K562 (cell line): Measurements from ENCODE around the gene NLGN4X. TPM values are rescaled to one million over a fixed set of nuclear protein-coding genes. Genes with fewer than 3 reads are reported as not detected.

Source experiments
- ATAC-seq: fragments of 200-7000 bp; cut with Tn5 transposase; 3 replicates; pipeline ENCODE4 v1.9.1; 2020; ENCODE audit warnings: moderate library complexity
- BruUV-seq: library from RNA; stranded (reverse); fragments of 400-500 nt; replicated peaks from 2 replicates; lab custom pipeline; 2021; lab: Mats Ljungman, UMichigan
- CTCF ChIA-PET: fragments of 300-600 bp; formaldehyde crosslinking; extraction: SDS; loops from one replicate; lab custom pipeline; 2021; ENCODE audit warnings: low intra/inter-chr PET ratio; lab: Yijun Ruan, JAX
- POLR2A ChIA-PET: fragments of 300-600, 350-650 bp; sonication (Branson Sonifier 250); formaldehyde crosslinking; extraction: SDS; loops from one replicate; lab custom pipeline; 2021; ENCODE audit warnings: antibody characterized with exemption, inconsistent platforms; lab: Yijun Ruan, JAX
- DNase-seq, 4 experiments: peaks; one replicate each; pipeline versions ENCODE4 v3.0.0 to v3.0.0-alpha.2; 2011 to 2018; ENCODE audit warnings: low spot score in 3 of 4, mixed read lengths in 3 of 4; ENCODE audit errors: extremely low read depth in 1 of 4
- FAIRE-seq: peaks from 2 replicates; lab custom pipeline; 2011; peaks lifted over from hg19 to GRCh38; lab: Jason Lieb, UNC
- H2AFZ ChIP-seq: 2 replicates; pipeline ENCODE4 v1.6.0; 2011; ENCODE audit warnings: low read depth, low read length, control low read depth, inconsistent platforms
- H3K27ac ChIP-seq: fragments of 200-600 bp; 3 replicates; pipeline ENCODE4 v1.8.0; 2011; ENCODE audit warnings: low read depth, mild to moderate bottlenecking, control low read depth, inconsistent platforms, low read length, moderate library complexity, mixed read lengths; ENCODE audit errors: extremely low read depth
- H3K27me3 ChIP-seq, 2 experiments: fragments of 300-600 bp in 1 of 2; 2 replicates in 1 of 2; 3 replicates in 1 of 2; pipeline versions ENCODE4 v1.6.0 to v1.8.0; 2011; ENCODE audit warnings: inconsistent platforms in 2 of 2, low read length in 2 of 2, mild to moderate bottlenecking in 1 of 2, mixed read lengths in 1 of 2, moderate library complexity in 1 of 2; ENCODE audit not compliant: control insufficient read depth in 2 of 2, insufficient read depth in 2 of 2
- H3K36me3 ChIP-seq: fragments of 300-600 bp; 3 replicates; pipeline ENCODE4 v1.8.0; 2011; ENCODE audit warnings: mild to moderate bottlenecking, low read length, inconsistent platforms; ENCODE audit not compliant: control insufficient read depth, insufficient read depth
- H3K4me1 ChIP-seq, 2 experiments: fragments of 200-600 bp in 1 of 2; replicated peaks in 1 of 2; 2 replicates in 1 of 2; 3 replicates in 1 of 2; pipeline versions ENCODE4 v1.5.1 to v1.8.0; 2011; ENCODE audit warnings: inconsistent platforms in 2 of 2, low read length in 2 of 2, mild to moderate bottlenecking in 1 of 2, mixed read lengths in 1 of 2, moderate library complexity in 1 of 2; ENCODE audit not compliant: control insufficient read depth in 2 of 2, insufficient read depth in 2 of 2
- H3K4me2 ChIP-seq: 2 replicates; pipeline ENCODE4 v1.6.1; 2011; ENCODE audit warnings: low read length, control low read depth, inconsistent platforms, mixed read lengths; ENCODE audit not compliant: insufficient read depth
- H3K4me3 ChIP-seq: fragments of 200-600 bp; sonication (generic), shearing (Covaris generic); 2 replicates; pipeline ENCODE4 v1.5.1; 2016; ENCODE audit warnings: control low read depth, inconsistent platforms
- H3K79me2 ChIP-seq: fragments of 200-600 bp; 3 replicates; pipeline ENCODE4 v1.8.0; 2011; ENCODE audit warnings: low read length, inconsistent platforms; ENCODE audit not compliant: control insufficient read depth, insufficient read depth
- H3K9ac ChIP-seq, 2 experiments: 2 replicates each; pipeline versions ENCODE4 v1.6.0 to v1.6.1; 2011; ENCODE audit warnings: low read depth in 2 of 2, low read length in 2 of 2, control low read depth in 1 of 2, inconsistent platforms in 1 of 2, mild to moderate bottlenecking in 1 of 2, mixed read lengths in 1 of 2; ENCODE audit not compliant: insufficient read depth in 1 of 2
- H3K9me1 ChIP-seq: one replicate; pipeline ENCODE4 v1.6.0; 2011; ENCODE audit warnings: inconsistent platforms, mild to moderate bottlenecking, low read length, moderate library complexity; ENCODE audit not compliant: control insufficient read depth, insufficient read depth
- H3K9me3 ChIP-seq: replicated peaks from 2 replicates; pipeline ENCODE4 v1.5.1; 2011; ENCODE audit warnings: low read depth, low read length, inconsistent platforms; ENCODE audit not compliant: control insufficient read depth, insufficient read depth
- H4K20me1 ChIP-seq: replicated peaks from 2 replicates; pipeline ENCODE4 v1.6.1; 2011; ENCODE audit warnings: low read length, inconsistent platforms, mixed read lengths; ENCODE audit not compliant: control insufficient read depth, insufficient read depth
- ATF7 ChIP-seq: fragments of 450-650 bp; IDR thresholded peaks from 2 replicates; pipeline ENCODE4 v1.7.1; 2014; ENCODE audit warnings: mild to moderate bottlenecking, moderate library complexity
- CCNT2 ChIP-seq: IDR thresholded peaks from 2 replicates; pipeline ENCODE4 v1.6.1; 2011; ENCODE audit warnings: borderline replicate concordance, low read depth, mild to moderate bottlenecking, moderate library complexity, mixed read lengths, low read length; ENCODE audit not compliant: insufficient read length; ENCODE audit errors: extremely low read depth
- CHD4 ChIP-seq: fragments of 200-600 bp; sonication (generic); IDR thresholded peaks from 3 replicates; pipeline ENCODE4 v1.6.1; 2012; ENCODE audit warnings: low read depth, mild to moderate bottlenecking, mixed read lengths, low read length, inconsistent platforms; ENCODE audit not compliant: insufficient read depth, insufficient replicate concordance, poor library complexity, severe bottlenecking
- NCOA6 ChIP-seq: fragments of 450-650 bp; IDR thresholded peaks from 2 replicates; pipeline ENCODE4 v1.6.1; 2017; ENCODE audit warnings: mild to moderate bottlenecking
- SNRNP70 ChIP-seq: fragments of 200-400 bp; formaldehyde crosslinking; optimal IDR thresholded peaks from 2 replicates; pipeline ENCODE3; 2017; ENCODE audit warnings: low read depth, low read length
- SOX6 ChIP-seq: fragments of 450-650 bp; IDR thresholded peaks from 2 replicates; pipeline ENCODE4 v1.6.1; 2014; ENCODE audit warnings: mild to moderate bottlenecking
- STAT6 ChIP-seq: sonication (generic); formaldehyde crosslinking; IDR thresholded peaks from 2 replicates; pipeline ENCODE4 v1.8.1; 2023; ENCODE audit warnings: mild to moderate bottlenecking, missing genetic modification reagents
- TOE1 ChIP-seq, 2 experiments: fragments of 450-650 bp in 1 of 2; sonication (generic) in 1 of 2; formaldehyde crosslinking in 1 of 2; IDR thresholded peaks; 2 replicates each; pipeline versions ENCODE4 v1.7.1 to v1.8.0; 2016 to 2022; ENCODE audit warnings: borderline replicate concordance in 2 of 2, mild to moderate bottlenecking in 2 of 2, antibody characterized with exemption in 1 of 2, inconsistent platforms in 1 of 2, low read depth in 1 of 2, missing genetic modification reagents in 1 of 2, moderate library complexity in 1 of 2
- ZKSCAN3 ChIP-seq: fragments of 250-450 bp; sonication (Bioruptor Pico); IDR thresholded peaks from 2 replicates; pipeline ENCODE4 v1.4.0; 2020
- ZNF444 ChIP-seq: fragments of 250-450 bp; sonication (Bioruptor Pico); IDR thresholded peaks from 2 replicates; pipeline ENCODE4 v1.4.0; 2020; ENCODE audit warnings: mild to moderate bottlenecking, moderate library complexity
- WGBS: fragments of 100-300 bp; shearing (Covaris generic); methylation state at CpG from one replicate; pipeline ENCODE4 v1.1.6; 2016; ENCODE audit warnings: low coverage, mixed read lengths; ENCODE audit not compliant: insufficient coverage; ENCODE audit errors: missing lambda C conversion rate; 5-methylcytosine and 5-hydroxymethylcytosine counted together
- in situ Hi-C: fragments of 300-500 bp; cut with MboI; formaldehyde crosslinking; loops from 4 replicates; pipeline ENCODE4 v1.15.0; 2018; ENCODE audit warnings: inconsistent platforms, mixed read lengths
- intact Hi-C: fragments of 100-400 bp; cut with micrococcal nuclease; formaldehyde crosslinking; loops from 2 replicates; pipeline ENCODE4 v1.14.2; 2022
- polyA plus RNA-seq, 8 experiments: library from polyadenylated mRNA; depleted of rRNA in 4 of 8; stranded (reverse) in 5 of 8; unstranded in 3 of 8; fragments of >200 nt; fragmentation: Nextera tagmentation in 2 of 8; fragmentation: Illumina TruSeq in 1 of 8; extraction: Ambion mirVana in 2 of 8; extraction: Trizol in 1 of 8; gene quantifications; 2 replicates each; pipeline versions ENCODE4 v1.2.1 to v1.2.3, GENCODE V29; 2011 to 2014; ENCODE audit warnings: inconsistent platforms in 1 of 8, missing spikeins in 1 of 8
- total RNA-seq, 7 experiments: library from RNA; depleted of rRNA in 6 of 7; stranded (reverse); fragments of >200 nt in 6 of 7; fragmentation: Illumina TruSeq in 2 of 7; extraction: Trizol in 2 of 7; gene quantifications; 2 replicates each; pipeline versions ENCODE4 v1.2.1 to v1.2.3, GENCODE V29; 2011 to 2021; ENCODE audit warnings: low replicate concordance in 1 of 7
- TF ChIP-seq, protein P1 (sequence below): fragments of 250-450 bp; sonication (Bioruptor Pico); IDR thresholded peaks from 2 replicates; pipeline ENCODE4 v1.8.0; 2022; ENCODE audit warnings: moderate library complexity, mild to moderate bottlenecking, inconsistent platforms

NLGN4X gene
- total and polyA plus RNA-seq, 9 of the 15 experiments (the other 6 are each of a cell fraction or from before 2014, with no cell fraction given): 0.07 TPM; not detected in 8

DNA sequence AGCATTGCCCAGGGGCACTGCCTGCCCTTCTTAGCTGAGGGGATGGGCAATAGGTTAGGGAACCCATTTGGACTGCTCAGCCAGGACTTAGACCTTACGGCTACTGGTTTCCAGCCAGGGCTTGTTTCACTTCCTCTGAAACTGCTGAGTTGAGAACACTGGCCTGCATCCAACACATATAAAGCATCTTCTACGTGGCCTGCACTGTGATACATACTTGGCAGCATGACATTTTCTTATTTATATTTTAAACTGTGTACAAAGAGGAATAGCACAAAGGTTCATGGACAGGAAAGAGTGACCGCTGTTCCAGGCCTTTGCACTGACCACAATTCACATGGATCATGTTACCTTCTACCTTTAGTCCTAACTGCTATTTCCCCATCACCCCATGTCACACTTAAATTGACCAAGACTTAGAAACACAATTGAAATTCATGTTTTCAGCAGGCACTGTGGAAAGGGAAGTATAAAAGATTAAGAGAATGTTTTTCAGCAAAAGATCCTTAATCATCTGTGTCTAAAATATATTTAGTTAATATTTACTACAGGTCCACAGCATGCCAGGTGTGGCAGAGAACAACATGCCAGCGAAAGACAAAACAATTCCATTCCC is 43.7 kb downstream of the NLGN4X start:
- intact Hi-C loops: no loop called here
- H3K9me3 ChIP-seq: no peaks in the 10 kb centered on the region
- no peak for TF ChIP-seq ZKSCAN3 (CRISPR knock-in tag)
- TF ChIP-seq ZNF444 (CRISPR knock-in tag): no peak
- no peak for TF ChIP-seq SOX6
- TF ChIP-seq CHD4: no peak
- TF ChIP-seq TOE1 (IDR thresholded peaks at IDR 0.05; ENCODE audit: borderline replicate concordance): no peak
- TF ChIP-seq TOE1 (CRISPR knock-in tag; IDR thresholded peaks at IDR 0.05; ENCODE audit: borderline replicate concordance, low read depth): no peak
- 0% methylated on average over 4 of the region's 4 CpGs for WGBS
- FAIRE-seq (no peak), DNase-seq (no peak), ATAC-seq (no peak)
- no peak overlapping the region for H3K4me3 ChIP-seq
- no peak overlapping the region for H3K9ac ChIP-seq
- ChIA-PET POLR2A (no interaction called here), CTCF (no interaction called here)
- in situ Hi-C loops: no loop called here
- H3K27ac ChIP-seq: no peak overlapping the region
- H3K27me3 ChIP-seq: no peaks in the 10 kb centered on the region
- no peaks in the 10 kb centered on the region for H3K36me3 ChIP-seq
- no peaks in the 10 kb centered on the region for H3K79me2 ChIP-seq
- no TSS peak for BruUV-seq
- H3K4me1 ChIP-seq: no peaks in the 10 kb centered on the region
- no peak overlapping the region for H2AFZ ChIP-seq
- no peak overlapping the region for H3K4me2 ChIP-seq
- no peaks in the 10 kb centered on the region for H3K9me1 ChIP-seq
- H4K20me1 ChIP-seq: no peaks in the 10 kb centered on the region

DNA sequence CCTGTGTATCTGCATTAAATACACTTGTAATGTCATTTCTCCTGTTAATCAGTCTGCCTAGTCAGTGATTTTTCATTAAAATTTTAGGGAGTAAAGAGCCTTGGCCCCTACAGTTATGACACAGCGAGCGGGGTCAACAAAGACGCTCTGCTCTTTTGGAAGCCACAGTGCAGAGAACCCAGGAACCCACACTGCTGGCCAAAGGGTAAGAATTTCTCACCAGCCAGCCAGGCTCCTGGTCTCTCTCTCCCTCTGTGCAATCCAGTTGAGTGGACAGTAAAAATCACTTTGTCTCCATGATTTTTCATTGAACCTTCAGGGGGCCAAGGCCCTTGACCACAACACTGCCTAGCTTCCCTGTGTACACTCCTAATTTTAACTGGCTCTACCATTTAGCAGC is 52.8 kb downstream of the NLGN4X start:
- Histone ChIP-seq H3K4me2 (no peak overlapping the region), H3K27me3 (no peaks in the 10 kb centered on the region), H3K27ac (no peak overlapping the region), H4K20me1 (no peaks in the 10 kb centered on the region), H3K9ac (no peak overlapping the region), H3K79me2 (no peaks in the 10 kb centered on the region), H3K4me3 (no peak overlapping the region), H3K36me3 (no peaks in the 10 kb centered on the region), H3K9me3 (no peaks in the 10 kb centered on the region), H3K9me1 (no peaks in the 10 kb centered on the region), H2AFZ (no peak overlapping the region), H3K4me1 (no peaks in the 10 kb centered on the region)
- in situ Hi-C loops (no loop called here), intact Hi-C loops (no loop called here)
- no peak for DNase-seq
- no peak for FAIRE-seq
- ATAC-seq: no peak
- POLR2A ChIA-PET: no interaction called here
- 0% methylated on average over 3 of the region's 3 CpGs for WGBS
- BruUV-seq: no TSS peak
- CTCF ChIA-PET: no interaction called here
- TF ChIP-seq SNRNP70 (no peak), CCNT2 (no peak), ATF7 (no peak), NCOA6 (no peak), STAT6 (CRISPR knock-in tag) (no peak)
- TF ChIP-seq, protein P1, sequence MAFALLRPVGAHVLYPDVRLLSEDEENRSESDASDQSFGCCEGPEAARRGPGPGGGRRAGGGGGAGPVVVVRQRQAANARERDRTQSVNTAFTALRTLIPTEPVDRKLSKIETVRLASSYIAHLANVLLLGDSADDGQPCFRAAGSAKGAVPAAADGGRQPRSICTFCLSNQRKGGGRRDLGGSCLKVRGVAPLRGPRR: no peak
